H1 (cell line): ENCODE measurements around the gene IRGC. TPM values are rescaled to one million over a fixed set of nuclear protein-coding genes. Genes with fewer than 3 reads are reported as not detected.

Experiments used
- ASH2L ChIP-seq: fragments of 200-600, 300-600 bp; sonication (generic); IDR thresholded peaks from one replicate; pipeline ENCODE4 v1.7.1; 2017; ENCODE audit warnings: low read length
- SUZ12 ChIP-seq: fragments of 200-600 bp; sonication (generic); IDR thresholded peaks from 2 replicates; pipeline ENCODE4 v1.6.1; 2012; ENCODE audit warnings: mild to moderate bottlenecking, inconsistent platforms, low read length, moderate library complexity, mixed read lengths
- polyA plus RNA-seq, 7 experiments: library from polyadenylated mRNA; depleted of rRNA in 3 of 7; stranded (reverse) in 5 of 7; unstranded in 2 of 7; fragments of >200 nt in 5 of 7; fragments of 200-250 nt in 2 of 7; gene quantifications; 1 replicate in 5 of 7; 2 replicates in 1 of 7; 4 replicates in 1 of 7; pipeline versions ENCODE4 v1.2.1 to v1.2.3, GENCODE V29; 2011 to 2013; ENCODE audit warnings: missing spikeins in 2 of 7, mixed read lengths in 2 of 7
- total RNA-seq: library from RNA; stranded (reverse); fragmentation: NEBNext Ultra II Directional; extraction: Animal tissue kit (Norgen Biotek cat#: 25700); gene quantifications from 2 replicates; pipeline ENCODE4 v1.2.1, GENCODE V29; 2021
- TF ChIP-seq, protein P1 (sequence below): fragments of 300-600 bp; sonication (generic); IDR thresholded peaks from 2 replicates; pipeline ENCODE4 v1.7.1; 2012; ENCODE audit warnings: low read length, moderate library complexity, mild to moderate bottlenecking, inconsistent platforms; ENCODE audit not compliant: insufficient replicate concordance

Gene IRGC
- total and polyA plus RNA-seq, 2 of the 8 experiments (the other 6 are each of a cell fraction or from before 2014, with no cell fraction given): not detected

DNA sequence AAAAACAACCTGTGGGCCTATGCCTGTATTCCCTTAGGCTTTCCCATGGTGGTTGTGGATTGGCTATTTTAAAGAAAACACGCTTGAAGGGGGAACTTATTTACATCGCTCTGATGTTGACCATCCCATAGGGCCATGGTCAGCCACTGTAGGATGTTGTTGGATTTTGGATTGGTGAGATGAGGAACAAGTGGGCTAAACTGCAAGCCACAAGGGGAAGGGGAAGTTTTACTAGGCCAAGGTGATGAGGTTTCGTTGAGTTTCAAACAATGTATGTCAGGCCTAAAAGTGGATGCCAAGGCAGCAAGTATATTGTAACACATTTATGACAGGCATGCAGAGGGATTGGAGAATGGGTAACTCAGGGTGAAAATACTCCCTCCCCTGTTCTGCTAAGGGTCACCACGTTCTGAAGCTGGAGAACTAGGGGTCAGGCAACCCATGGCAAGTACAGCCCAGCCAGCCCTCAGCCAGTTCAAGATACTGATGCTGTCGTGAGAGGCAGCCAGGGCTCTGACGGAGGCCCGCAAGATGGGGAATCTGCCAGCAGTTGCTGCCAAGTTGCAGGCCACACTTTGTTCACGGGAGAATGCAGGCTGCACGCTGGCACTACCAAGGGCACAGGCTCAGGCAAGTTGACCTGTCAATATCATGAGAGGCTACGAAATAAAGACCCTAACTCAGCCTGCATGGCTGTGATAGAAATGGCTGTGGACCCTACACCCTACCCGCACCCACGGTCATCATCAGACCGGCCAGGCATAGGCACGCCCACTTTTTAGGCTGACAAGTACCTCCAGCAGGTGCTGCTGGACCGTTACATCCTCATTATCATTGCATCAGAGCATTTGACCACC is 11.1 kb downstream of the IRGC start (continued):
- TF ChIP-seq, protein P1, sequence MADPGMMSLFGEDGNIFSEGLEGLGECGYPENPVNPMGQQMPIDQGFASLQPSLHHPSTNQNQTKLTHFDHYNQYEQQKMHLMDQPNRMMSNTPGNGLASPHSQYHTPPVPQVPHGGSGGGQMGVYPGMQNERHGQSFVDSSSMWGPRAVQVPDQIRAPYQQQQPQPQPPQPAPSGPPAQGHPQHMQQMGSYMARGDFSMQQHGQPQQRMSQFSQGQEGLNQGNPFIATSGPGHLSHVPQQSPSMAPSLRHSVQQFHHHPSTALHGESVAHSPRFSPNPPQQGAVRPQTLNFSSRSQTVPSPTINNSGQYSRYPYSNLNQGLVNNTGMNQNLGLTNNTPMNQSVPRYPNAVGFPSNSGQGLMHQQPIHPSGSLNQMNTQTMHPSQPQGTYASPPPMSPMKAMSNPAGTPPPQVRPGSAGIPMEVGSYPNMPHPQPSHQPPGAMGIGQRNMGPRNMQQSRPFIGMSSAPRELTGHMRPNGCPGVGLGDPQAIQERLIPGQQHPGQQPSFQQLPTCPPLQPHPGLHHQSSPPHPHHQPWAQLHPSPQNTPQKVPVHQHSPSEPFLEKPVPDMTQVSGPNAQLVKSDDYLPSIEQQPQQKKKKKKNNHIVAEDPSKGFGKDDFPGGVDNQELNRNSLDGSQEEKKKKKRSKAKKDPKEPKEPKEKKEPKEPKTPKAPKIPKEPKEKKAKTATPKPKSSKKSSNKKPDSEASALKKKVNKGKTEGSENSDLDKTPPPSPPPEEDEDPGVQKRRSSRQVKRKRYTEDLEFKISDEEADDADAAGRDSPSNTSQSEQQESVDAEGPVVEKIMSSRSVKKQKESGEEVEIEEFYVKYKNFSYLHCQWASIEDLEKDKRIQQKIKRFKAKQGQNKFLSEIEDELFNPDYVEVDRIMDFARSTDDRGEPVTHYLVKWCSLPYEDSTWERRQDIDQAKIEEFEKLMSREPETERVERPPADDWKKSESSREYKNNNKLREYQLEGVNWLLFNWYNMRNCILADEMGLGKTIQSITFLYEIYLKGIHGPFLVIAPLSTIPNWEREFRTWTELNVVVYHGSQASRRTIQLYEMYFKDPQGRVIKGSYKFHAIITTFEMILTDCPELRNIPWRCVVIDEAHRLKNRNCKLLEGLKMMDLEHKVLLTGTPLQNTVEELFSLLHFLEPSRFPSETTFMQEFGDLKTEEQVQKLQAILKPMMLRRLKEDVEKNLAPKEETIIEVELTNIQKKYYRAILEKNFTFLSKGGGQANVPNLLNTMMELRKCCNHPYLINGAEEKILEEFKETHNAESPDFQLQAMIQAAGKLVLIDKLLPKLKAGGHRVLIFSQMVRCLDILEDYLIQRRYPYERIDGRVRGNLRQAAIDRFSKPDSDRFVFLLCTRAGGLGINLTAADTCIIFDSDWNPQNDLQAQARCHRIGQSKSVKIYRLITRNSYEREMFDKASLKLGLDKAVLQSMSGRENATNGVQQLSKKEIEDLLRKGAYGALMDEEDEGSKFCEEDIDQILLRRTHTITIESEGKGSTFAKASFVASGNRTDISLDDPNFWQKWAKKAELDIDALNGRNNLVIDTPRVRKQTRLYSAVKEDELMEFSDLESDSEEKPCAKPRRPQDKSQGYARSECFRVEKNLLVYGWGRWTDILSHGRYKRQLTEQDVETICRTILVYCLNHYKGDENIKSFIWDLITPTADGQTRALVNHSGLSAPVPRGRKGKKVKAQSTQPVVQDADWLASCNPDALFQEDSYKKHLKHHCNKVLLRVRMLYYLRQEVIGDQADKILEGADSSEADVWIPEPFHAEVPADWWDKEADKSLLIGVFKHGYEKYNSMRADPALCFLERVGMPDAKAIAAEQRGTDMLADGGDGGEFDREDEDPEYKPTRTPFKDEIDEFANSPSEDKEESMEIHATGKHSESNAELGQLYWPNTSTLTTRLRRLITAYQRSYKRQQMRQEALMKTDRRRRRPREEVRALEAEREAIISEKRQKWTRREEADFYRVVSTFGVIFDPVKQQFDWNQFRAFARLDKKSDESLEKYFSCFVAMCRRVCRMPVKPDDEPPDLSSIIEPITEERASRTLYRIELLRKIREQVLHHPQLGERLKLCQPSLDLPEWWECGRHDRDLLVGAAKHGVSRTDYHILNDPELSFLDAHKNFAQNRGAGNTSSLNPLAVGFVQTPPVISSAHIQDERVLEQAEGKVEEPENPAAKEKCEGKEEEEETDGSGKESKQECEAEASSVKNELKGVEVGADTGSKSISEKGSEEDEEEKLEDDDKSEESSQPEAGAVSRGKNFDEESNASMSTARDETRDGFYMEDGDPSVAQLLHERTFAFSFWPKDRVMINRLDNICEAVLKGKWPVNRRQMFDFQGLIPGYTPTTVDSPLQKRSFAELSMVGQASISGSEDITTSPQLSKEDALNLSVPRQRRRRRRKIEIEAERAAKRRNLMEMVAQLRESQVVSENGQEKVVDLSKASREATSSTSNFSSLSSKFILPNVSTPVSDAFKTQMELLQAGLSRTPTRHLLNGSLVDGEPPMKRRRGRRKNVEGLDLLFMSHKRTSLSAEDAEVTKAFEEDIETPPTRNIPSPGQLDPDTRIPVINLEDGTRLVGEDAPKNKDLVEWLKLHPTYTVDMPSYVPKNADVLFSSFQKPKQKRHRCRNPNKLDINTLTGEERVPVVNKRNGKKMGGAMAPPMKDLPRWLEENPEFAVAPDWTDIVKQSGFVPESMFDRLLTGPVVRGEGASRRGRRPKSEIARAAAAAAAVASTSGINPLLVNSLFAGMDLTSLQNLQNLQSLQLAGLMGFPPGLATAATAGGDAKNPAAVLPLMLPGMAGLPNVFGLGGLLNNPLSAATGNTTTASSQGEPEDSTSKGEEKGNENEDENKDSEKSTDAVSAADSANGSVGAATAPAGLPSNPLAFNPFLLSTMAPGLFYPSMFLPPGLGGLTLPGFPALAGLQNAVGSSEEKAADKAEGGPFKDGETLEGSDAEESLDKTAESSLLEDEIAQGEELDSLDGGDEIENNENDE: no peak
- TF ChIP-seq SUZ12 (no peak), ASH2L (no peak)
